HCT116 (cell line): Measurements from ENCODE around the gene SLC6A12. TPM values are rescaled to one million over a fixed set of nuclear protein-coding genes. Genes with fewer than 3 reads are reported as not detected.

Experiments
- ATAC-seq: fragments of 200-7000 bp; cut with Tn5 transposase; 2 replicates; pipeline ENCODE4 v1.9.1; 2020; ENCODE audit warnings: mild to moderate bottlenecking, moderate library complexity
- BruUV-seq: library from RNA; stranded (reverse); fragments of 400-500 nt; replicated peaks from 2 replicates; lab custom pipeline; 2021; lab: Mats Ljungman, UMichigan
- CTCF ChIA-PET: fragments of 300-600 bp; sonication (Branson Sonifier 250); formaldehyde crosslinking; loops from one replicate; lab custom pipeline; 2021; ENCODE audit warnings: antibody characterized with exemption; lab: Charles Lee
- POLR2A ChIA-PET: fragments of 300-600, 350-600 bp; sonication (Branson Sonifier 250); formaldehyde crosslinking; loops from one replicate; lab custom pipeline; 2021; ENCODE audit warnings: antibody characterized with exemption; lab: Charles Lee
- RAD21 ChIA-PET, 2 experiments: fragments of 300-600 bp; sonication (Branson Sonifier 250); formaldehyde crosslinking; loops; one replicate each; lab custom pipeline; 2023; ENCODE audit warnings: low total read pairs in 2 of 2; ENCODE audit not compliant: uncharacterized antibody in 2 of 2, unreplicated experiment in 2 of 2, low non-redundant PET in 1 of 2; lab: Charles Lee
- DNase-seq: peaks from one replicate; pipeline ENCODE4 v3.0.0-alpha.2; 2010; ENCODE audit warnings: low read depth, low spot score
- H2AFZ ChIP-seq: fragments of 200-600 bp; shearing (Covaris generic), sonication (generic); 2 replicates; pipeline ENCODE4 v1.6.1; 2017; ENCODE audit warnings: low read depth, mixed run types, mixed read lengths, antibody characterized with exemption, low read length; ENCODE audit not compliant: poor library complexity, severe bottlenecking
- H3K27ac ChIP-seq: 2 replicates; pipeline ENCODE4 v1.5.1; 2012; ENCODE audit warnings: low read depth, low read length
- H3K27me3 ChIP-seq: fragments of 200-600 bp; sonication (generic); 2 replicates; pipeline ENCODE4 v1.6.1; 2016; ENCODE audit warnings: mixed run types, low read length, mixed read lengths; ENCODE audit not compliant: insufficient read depth
- H3K36me3 ChIP-seq, 2 experiments: fragments of 200-500 bp in 1 of 2; fragments of 200-600 bp in 1 of 2; sonication (Bioruptor generic) in 1 of 2; sonication (generic) in 1 of 2; 2 replicates each; pipeline versions ENCODE4 v1.5.1 to v1.6.1; 2014 to 2016; ENCODE audit warnings: low read length in 2 of 2, inconsistent platforms in 1 of 2, mixed read lengths in 1 of 2, mixed run types in 1 of 2; ENCODE audit not compliant: insufficient read depth in 2 of 2, control insufficient read depth in 1 of 2
- H3K4me1 ChIP-seq, 2 experiments: fragments of 200-600 bp in 1 of 2; sonication (generic) in 1 of 2; 2 replicates each; pipeline versions ENCODE4 v1.5.1 to v1.6.1; 2012 to 2017; ENCODE audit warnings: low read length in 2 of 2, inconsistent platforms in 1 of 2, mild to moderate bottlenecking in 1 of 2, mixed read lengths in 1 of 2, mixed run types in 1 of 2, moderate library complexity in 1 of 2; ENCODE audit not compliant: insufficient read depth in 2 of 2, control insufficient read depth in 1 of 2
- H3K4me2 ChIP-seq: fragments of 200-600 bp; sonication (generic); 2 replicates; pipeline ENCODE4 v1.6.1; 2017; ENCODE audit warnings: mixed run types, low read length, mixed read lengths
- H3K4me3 ChIP-seq, 2 experiments: fragments of 200-600 bp in 1 of 2; sonication (generic) in 1 of 2; replicated peaks in 1 of 2; 2 replicates each; pipeline ENCODE4 v1.5.1; 2011 to 2016; ENCODE audit warnings: low read length in 2 of 2, control low read depth in 1 of 2, low read depth in 1 of 2, mild to moderate bottlenecking in 1 of 2, mixed read lengths in 1 of 2, mixed run types in 1 of 2
- H3K79me2 ChIP-seq: fragments of 200-600 bp; sonication (generic); 2 replicates; pipeline ENCODE4 v1.6.1; 2017; ENCODE audit warnings: mild to moderate bottlenecking, mixed run types, low read length, moderate library complexity, mixed read lengths; ENCODE audit not compliant: insufficient read depth
- H3K9ac ChIP-seq: fragments of 200-600 bp; sonication (generic); 2 replicates; pipeline ENCODE4 v1.6.1; 2016; ENCODE audit warnings: low read length, mixed read lengths
- H3K9me2 ChIP-seq: fragments of 200-600 bp; sonication (generic), shearing (Covaris generic); 2 replicates; pipeline ENCODE4 v1.6.1; 2017; ENCODE audit warnings: mixed run types, mild to moderate bottlenecking, moderate library complexity; ENCODE audit not compliant: insufficient read depth
- H3K9me3 ChIP-seq, 2 experiments: fragments of 200-500 bp in 1 of 2; fragments of 200-600 bp in 1 of 2; sonication (Bioruptor generic) in 1 of 2; sonication (generic) in 1 of 2; 2 replicates each; pipeline ENCODE4 v1.6.1; 2014 to 2017; ENCODE audit warnings: low read length in 2 of 2, mixed read lengths in 2 of 2, inconsistent platforms in 1 of 2, low read depth in 1 of 2, mild to moderate bottlenecking in 1 of 2, mixed run types in 1 of 2, moderate library complexity in 1 of 2; ENCODE audit not compliant: control insufficient read depth in 1 of 2, insufficient read depth in 1 of 2
- H4K20me1 ChIP-seq: fragments of 200-600 bp; sonication (generic), shearing (Covaris generic); 2 replicates; pipeline ENCODE4 v1.6.1; 2017; ENCODE audit warnings: mixed run types, mild to moderate bottlenecking, moderate library complexity; ENCODE audit not compliant: insufficient read depth
- ATF3 ChIP-seq: IDR thresholded peaks from 2 replicates; pipeline ENCODE4 v1.6.1; 2012
- CBX3 ChIP-seq: IDR thresholded peaks from 2 replicates; pipeline ENCODE4 v1.6.1; 2012; ENCODE audit warnings: low read depth
- CEBPB ChIP-seq: IDR thresholded peaks from 2 replicates; pipeline ENCODE4 v1.6.1; 2012; ENCODE audit warnings: low read depth
- CTCF ChIP-seq, 3 experiments: fragments of 200-600 bp in 1 of 3; sonication (generic) in 1 of 3; IDR thresholded peaks in 2 of 3; conservative IDR thresholded peaks in 1 of 3; 2 replicates each; pipeline ENCODE4 v1.5.1; 2012 to 2017; ENCODE audit warnings: low read depth in 2 of 3, low read length in 2 of 3, antibody characterized with exemption in 1 of 3, borderline replicate concordance in 1 of 3, control low read depth in 1 of 3, mild to moderate bottlenecking in 1 of 3, mixed read lengths in 1 of 3, mixed run types in 1 of 3, moderate library complexity in 1 of 3; ENCODE audit not compliant: insufficient read depth in 1 of 3
- EGR1 ChIP-seq: IDR thresholded peaks from 2 replicates; pipeline ENCODE4 v1.6.1; 2012; ENCODE audit warnings: low read depth
- ELF1 ChIP-seq: IDR thresholded peaks from 2 replicates; pipeline ENCODE4 v1.6.1; 2012; ENCODE audit warnings: low read depth, borderline replicate concordance
- EZH2 ChIP-seq: fragments of 200-600 bp; sonication (generic); IDR thresholded peaks from 2 replicates; pipeline ENCODE4 v1.6.1; 2017; ENCODE audit warnings: antibody characterized with exemption, mixed run types
- EZH2phosphoT487 ChIP-seq: fragments of 200-600 bp; IDR thresholded peaks from 2 replicates; pipeline ENCODE4 v1.6.1; 2018; ENCODE audit warnings: antibody characterized with exemption, borderline replicate concordance
- FOSL1 ChIP-seq: IDR thresholded peaks from 2 replicates; pipeline ENCODE4 v1.6.1; 2012; ENCODE audit warnings: low read depth
- MAX ChIP-seq: IDR thresholded peaks from 2 replicates; pipeline ENCODE4 v1.6.1; 2012
- RAD21 ChIP-seq: IDR thresholded peaks from 2 replicates; pipeline ENCODE4 v1.6.1; 2012; ENCODE audit warnings: low read depth, mild to moderate bottlenecking
- REST ChIP-seq: IDR thresholded peaks from 2 replicates; pipeline ENCODE4 v1.6.1; 2012; ENCODE audit warnings: low read depth
- SIN3A ChIP-seq: IDR thresholded peaks from 2 replicates; pipeline ENCODE4 v1.6.1; 2012; ENCODE audit warnings: low read depth
- SP1 ChIP-seq: IDR thresholded peaks from 2 replicates; pipeline ENCODE4 v1.6.1; 2012; ENCODE audit warnings: low read depth
- SRF ChIP-seq: IDR thresholded peaks from 2 replicates; pipeline ENCODE4 v1.6.1; 2012; ENCODE audit warnings: low read depth
- TCF7L2 ChIP-seq: IDR thresholded peaks from 2 replicates; pipeline ENCODE4 v1.7.0; 2011; ENCODE audit warnings: borderline replicate concordance, inconsistent platforms; ENCODE audit not compliant: insufficient read depth, insufficient read length; ENCODE audit errors: extremely low read depth
- YY1 ChIP-seq: IDR thresholded peaks from 2 replicates; pipeline ENCODE4 v1.6.1; 2011; ENCODE audit warnings: low read length, low read depth, moderate library complexity, mild to moderate bottlenecking; ENCODE audit not compliant: insufficient replicate concordance; ENCODE audit errors: extremely low read depth
- ZBTB33 ChIP-seq: IDR thresholded peaks from 2 replicates; pipeline ENCODE4 v1.6.1; 2011; ENCODE audit warnings: mild to moderate bottlenecking, low read length, moderate library complexity; ENCODE audit not compliant: insufficient replicate concordance; ENCODE audit errors: extremely low read depth
- ZFX ChIP-seq: fragments of 450-650 bp; IDR thresholded peaks from 2 replicates; pipeline ENCODE4 v1.6.1; 2017
- ZNF274 ChIP-seq: fragments of 200-500 bp; sonication (Bioruptor generic); IDR thresholded peaks from 2 replicates; pipeline ENCODE4 v1.6.1; 2014; ENCODE audit warnings: mild to moderate bottlenecking, low read depth, low read length, inconsistent platforms
- intact Hi-C: fragments of 100-400 bp; cut with micrococcal nuclease; formaldehyde crosslinking; loops from 2 replicates; pipeline ENCODE4 v1.10.0; 2022
- total RNA-seq: library from RNA; stranded (reverse); gene quantifications from one replicate; pipeline ENCODE4 v1.2.1, GENCODE V29; 2021; ENCODE audit not compliant: unreplicated experiment

Gene SLC6A12
- total RNA-seq, 1 experiment from 2014 or later, result 0.64 TPM

- ChIA-PET POLR2A (no interaction called here), RAD21 (no interaction called here), CTCF (no interaction called here)
- intact Hi-C loops, result no loop called here
- H3K4me1 ChIP-seq, result peaks cover 0 to 23% of the 10 kb centered on the region in 2 experiments; a peak in 2 of 4 replicates
- no peaks in the 10 kb centered on the region for H3K36me3 ChIP-seq
- H3K9me3 ChIP-seq, result no peaks in the 10 kb centered on the region
- H3K79me2 ChIP-seq, result no peaks in the 10 kb centered on the region
- ATAC-seq (no peak), DNase-seq (no peak)
- BruUV-seq, result no TSS peak
- H3K9ac ChIP-seq, result no peak overlapping the region
- H3K27me3 ChIP-seq, result no peaks in the 10 kb centered on the region
- no peak for TF ChIP-seq ZBTB33
- no peak for TF ChIP-seq CTCF (IDR thresholded peaks at IDR 0.05 in 2 of 3, conservative IDR thresholded peaks at IDR 0.05 in 1 of 3; ENCODE audit: borderline replicate concordance in 1 of 3, insufficient read depth in 1 of 3, low read depth in 2 of 3, low read length in 2 of 3)
- no peak for TF ChIP-seq ZNF274
- no peak for TF ChIP-seq EZH2
- TF ChIP-seq EZH2phosphoT487, result no peak
- no peak for TF ChIP-seq SRF
- no peak for TF ChIP-seq SP1
- no peak for TF ChIP-seq YY1
- no peak for TF ChIP-seq SIN3A
- no peak for TF ChIP-seq TCF7L2
- no peak for TF ChIP-seq CEBPB
- no peak for TF ChIP-seq ZFX
- TF ChIP-seq FOSL1, result no peak
- no peak for TF ChIP-seq ELF1
- no peak for TF ChIP-seq MAX
- no peak for TF ChIP-seq EGR1
- TF ChIP-seq CBX3, result no peak
- TF ChIP-seq ATF3, result no peak
- no peak for TF ChIP-seq REST
- TF ChIP-seq RAD21, result no peak
- H3K9me2 ChIP-seq, result no peaks in the 10 kb centered on the region
- H4K20me1 ChIP-seq, result no peaks in the 10 kb centered on the region
- H3K27ac ChIP-seq, result no peak overlapping the region
- H3K4me3 ChIP-seq, result no peak overlapping the region
- no peak overlapping the region for H3K4me2 ChIP-seq
- H2AFZ ChIP-seq, result no peak overlapping the region
Observed at GRCh38 chr12:186006-186625, 27.8 kb downstream of the SLC6A12 start.
